Nucleus accumbens (tissue), 56 donors: ENCODE measurements around the gene QRFPR.
"Not testable (repeated sequence)": the region's sequence is repeated elsewhere in the genome, so short reads cannot be mapped to it uniquely, and the experiment has no call there.

ENCODE experiments used
- DNase-seq, 56 donors: peaks; one replicate each; lab custom pipeline; 2025; lab: John Stamatoyannopoulos, UW

Gene QRFPR

GRCh38 chr4:121380776-121381462 lies at the start of gene QRFPR:
Gene QRFPR (minus strand): TSS chr4:121381018. CDS start chr4:121380647, 371 bp downstream.
- no peak for DNase-seq

DNA sequence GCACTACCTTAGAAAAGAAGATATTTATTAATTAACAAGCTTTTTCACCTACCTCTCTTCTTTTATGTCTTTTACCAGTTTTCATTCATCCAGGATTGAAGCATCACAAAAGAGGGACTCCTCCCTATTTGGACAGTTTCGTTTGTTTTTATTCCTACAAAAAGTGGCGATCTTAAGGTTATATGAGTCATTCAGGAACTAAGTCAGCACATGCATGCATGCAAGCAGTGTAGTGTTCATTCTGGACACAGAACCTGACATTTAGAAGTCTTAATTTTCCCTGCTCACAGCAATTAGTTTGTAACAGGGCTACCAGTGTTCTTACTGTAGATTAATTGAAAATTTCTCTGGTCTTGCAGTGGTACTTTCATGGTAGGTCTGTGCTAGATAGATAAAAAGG lies 47.9 kb upstream of the QRFPR start:
- no peak for DNase-seq

DNA sequence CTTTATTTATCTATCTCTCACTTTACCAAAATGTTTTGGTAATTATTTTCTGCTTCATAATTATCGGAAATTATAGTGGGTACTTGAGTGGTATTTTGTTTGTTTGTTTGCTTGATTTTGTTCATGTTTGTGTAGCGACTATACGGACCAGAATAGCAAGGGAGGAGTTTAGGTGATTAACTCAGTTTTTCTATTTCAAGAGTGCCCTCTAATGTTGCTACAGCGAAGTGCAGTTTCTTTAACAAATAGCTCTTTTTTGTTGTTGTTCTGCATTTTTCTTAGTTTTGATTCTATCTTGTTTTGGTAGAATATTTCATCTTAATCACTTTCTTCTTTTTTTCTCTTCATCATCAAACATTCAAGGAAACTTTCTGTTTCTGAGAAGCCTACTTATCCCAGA lies 40.8 kb upstream of the QRFPR start:
- no peak for DNase-seq

DNA sequence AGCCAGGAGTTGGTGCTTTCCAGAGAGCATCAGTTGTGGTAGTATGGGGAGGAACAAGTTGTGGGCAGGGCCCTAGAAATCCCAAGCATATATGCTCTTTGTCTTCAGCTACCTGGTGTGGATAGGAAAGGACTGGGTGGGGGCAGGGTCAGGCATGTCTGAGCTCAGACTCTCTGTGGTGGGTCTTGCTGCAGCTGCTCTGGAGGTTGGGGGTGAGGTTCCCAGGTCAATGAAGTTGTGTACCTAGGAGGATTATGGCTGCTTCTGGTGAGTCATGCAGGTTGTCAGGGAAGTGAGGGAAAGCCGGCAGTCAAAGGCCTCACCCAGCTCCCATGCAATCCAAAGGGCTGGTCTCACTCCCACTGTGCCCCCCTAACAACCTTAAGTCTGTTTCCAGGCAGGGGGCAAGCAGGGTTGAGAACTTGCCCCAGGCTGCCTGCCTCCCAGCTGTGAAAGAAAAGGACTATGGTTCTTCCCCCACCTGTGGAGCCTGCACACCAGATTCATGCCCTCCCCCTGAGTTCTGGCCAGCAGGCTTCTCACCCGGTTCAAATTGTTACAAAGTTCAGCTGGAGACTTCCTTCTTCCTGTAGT lies 30.4 kb upstream of the QRFPR start:
- DNase-seq, result no peak

DNA sequence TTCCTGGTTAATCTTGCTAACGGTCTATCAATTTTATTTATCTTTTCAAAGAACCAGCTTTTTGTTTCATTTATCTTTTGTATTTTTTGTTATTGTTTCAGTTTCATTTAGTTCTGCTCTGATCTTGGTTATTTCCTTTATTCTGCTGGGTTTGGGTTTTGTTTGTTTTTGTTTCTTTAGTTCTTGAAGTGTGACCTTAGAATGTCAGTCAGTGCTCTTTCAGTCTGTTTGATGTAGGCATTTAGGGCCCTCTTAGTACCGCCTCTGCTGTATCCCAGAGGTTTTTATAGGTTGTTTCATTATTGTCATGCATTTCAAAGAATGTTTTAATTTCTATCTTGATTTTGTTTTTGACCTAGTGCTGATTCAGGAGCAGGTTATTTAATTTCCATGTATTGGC lies 27.7 kb upstream of the QRFPR start:
- DNase-seq, result not testable (repeated sequence)

- DNase-seq, result no peak
Measured at GRCh38 chr4:121400632-121401031, 19.8 kb upstream of the QRFPR start.

GRCh38 chr4:121397941-121398601 lies 17.3 kb upstream of the QRFPR start:
- no peak for DNase-seq

GRCh38 chr4:121397434-121397833 lies 16.6 kb upstream of the QRFPR start:
- DNase-seq, result no peak

- DNase-seq, result no peak
Measured at GRCh38 chr4:121392426-121393086, 11.7 kb upstream of the QRFPR start.

GRCh38 chr4:121390335-121390734 lies 9.5 kb upstream of the QRFPR start:
- DNase-seq, result no peak

DNA sequence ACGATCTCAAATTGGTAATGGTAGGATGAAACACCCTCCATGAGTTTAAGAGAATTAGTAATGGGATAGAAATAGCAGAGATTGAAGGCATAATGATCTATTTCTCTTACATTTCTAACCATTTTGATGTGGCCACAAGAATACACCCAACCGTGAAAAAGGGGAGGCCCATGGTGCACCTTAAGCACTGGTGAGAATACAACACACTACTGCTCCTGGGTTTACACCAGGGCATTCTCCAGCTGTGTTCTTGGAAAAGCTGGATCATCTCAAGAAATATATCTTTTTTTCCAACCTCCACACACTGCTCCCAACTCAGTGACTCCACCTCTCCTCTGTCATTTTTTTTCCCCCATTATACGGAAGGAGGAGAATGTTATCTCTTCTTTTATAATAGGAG lies 1.5 kb downstream of the QRFPR start:
- no peak for DNase-seq

DNA sequence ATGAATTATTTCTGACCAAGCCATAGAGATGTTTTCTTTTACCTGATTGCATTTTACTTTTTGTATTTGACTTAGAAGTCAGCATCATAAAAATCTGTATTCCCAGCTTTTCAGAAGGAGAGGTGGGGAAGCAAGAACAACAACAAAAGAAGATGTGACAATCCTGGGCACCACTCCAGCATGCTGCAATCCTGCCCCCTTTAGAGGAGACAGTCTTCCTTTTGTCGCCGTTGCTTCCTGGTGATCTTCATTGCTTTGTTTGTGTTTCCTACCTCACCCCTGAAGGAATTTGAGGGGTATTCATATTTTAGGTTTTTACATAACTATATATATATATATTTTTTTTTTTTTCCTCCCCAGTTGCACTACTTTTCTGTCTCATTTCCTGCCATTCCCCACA lies 3.7 kb downstream of the QRFPR start:
- DNase-seq, result no peak

DNA sequence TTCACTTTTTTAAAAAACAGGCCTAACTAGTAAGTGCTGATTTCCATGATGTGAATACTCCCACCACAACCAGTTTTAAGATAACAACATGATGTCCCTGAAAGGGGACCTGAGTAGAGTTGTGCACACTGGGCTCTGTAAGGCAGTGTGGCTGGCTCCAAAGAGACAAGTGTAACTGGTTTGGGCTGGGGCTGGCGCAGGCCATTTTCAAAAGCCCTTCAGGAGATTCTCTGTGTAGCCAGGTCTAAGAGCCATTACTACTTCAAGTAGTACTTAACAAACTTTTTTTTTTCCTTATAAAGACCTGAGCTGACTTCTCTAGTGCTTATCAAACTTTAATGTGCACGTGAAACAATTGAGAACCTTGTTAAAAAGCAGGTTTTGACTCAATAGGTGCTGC lies 4.3 kb downstream of the QRFPR start:
- no peak for DNase-seq

- DNase-seq, result no peak
Measured at GRCh38 chr4:121376097-121376496, 4.7 kb downstream of the QRFPR start.

GRCh38 chr4:121375262-121375661 lies 5.6 kb downstream of the QRFPR start:
- DNase-seq, result no peak

- DNase-seq, result no peak
Measured at GRCh38 chr4:121373841-121374240, 7.0 kb downstream of the QRFPR start.

DNA sequence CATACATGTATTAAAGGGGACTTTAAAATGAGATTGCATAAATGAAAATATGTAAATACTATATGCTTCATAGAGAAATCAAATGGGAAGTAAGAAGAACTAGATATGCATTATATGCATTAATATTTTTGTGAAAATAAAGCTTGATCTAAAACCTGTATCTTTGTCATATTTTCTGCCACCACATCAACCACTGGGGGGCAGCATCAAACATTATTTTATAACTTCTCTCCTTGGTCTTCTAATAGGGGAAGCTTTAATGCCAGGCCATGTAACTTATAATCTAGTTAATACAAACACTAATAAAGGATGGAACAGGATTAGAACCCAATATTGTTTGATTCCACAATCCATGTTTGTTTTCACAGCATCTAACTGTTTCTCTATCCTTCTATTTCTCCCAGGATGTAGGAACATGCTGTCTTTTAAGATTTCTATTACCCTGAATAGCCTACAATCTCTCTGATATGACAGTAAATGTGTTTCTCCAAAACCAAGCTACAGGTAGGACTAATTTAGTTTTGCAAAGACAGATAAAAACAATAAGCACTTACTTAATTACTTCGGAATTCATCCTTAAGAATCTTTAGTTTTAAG lies 10.0 kb downstream of the QRFPR start:
- DNase-seq, result peak in 8 of 56 donors; percentile 0 to 69 (median 14)

DNA sequence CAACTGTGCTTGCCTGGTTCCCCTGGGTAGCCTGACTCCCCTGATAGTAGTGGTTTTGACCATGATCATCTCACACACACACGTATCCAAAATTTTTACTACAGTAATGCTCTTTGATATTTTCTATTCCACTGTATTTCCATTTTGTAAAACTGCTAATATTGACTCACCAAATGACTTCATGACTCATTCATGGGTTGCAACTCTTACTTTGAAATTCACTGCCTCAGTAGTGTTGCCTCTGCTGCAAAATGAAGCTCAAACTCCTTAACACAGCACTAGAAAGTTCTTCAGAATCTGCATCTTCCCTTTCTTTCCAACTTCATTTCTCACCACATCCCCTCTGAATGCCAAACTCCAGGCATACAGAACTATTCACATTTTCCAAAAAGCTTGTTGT lies 20.3 kb downstream of the QRFPR start:
- DNase-seq, result no peak

DNA sequence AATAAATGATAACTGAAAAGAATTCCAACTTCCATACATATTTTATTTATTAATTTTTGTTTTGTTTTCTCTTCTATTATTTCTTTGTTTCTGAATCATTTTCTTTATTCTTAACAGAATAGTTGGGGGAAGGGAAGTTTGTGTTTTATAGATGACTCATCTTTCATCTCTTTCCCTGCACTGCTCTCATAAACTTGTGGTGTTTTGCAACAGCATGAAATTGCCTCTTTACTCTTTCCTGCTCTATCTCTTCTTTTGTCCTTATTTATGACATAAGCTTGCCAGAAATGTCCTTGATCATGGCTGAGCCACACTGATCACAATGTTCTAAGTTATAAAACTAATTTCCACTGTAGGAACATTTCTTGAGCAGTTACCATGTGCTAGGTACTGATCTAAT lies 22.3 kb downstream of the QRFPR start:
- DNase-seq, result no peak

- no peak for DNase-seq
Measured at GRCh38 chr4:121353213-121353612, 27.6 kb downstream of the QRFPR start.

DNA sequence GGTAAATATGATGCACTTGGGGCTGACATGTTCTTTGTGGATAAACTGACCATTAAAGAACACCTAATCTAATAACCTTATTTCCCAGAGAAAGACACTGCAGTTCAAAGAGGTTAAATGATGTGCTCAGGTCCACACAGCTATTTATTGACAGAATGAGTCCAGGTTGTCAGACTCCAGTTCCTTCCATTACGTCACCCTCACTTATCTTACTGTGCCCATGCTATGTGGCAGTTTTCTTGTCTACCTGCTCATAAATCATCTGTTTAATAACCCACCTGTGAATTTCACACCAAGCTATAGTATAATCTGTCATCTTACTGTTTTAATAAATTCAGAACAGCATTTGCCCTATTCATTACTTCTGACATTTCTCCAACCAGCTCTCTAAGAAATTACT lies 36.7 kb downstream of the QRFPR start:
- DNase-seq, result no peak
